Breast epithelium (tissue), 3 donors: ENCODE measurements around the gene TEAD1.

ENCODE experiments used
- POLR2A ChIP-seq: fragments of 450-650 bp; IDR thresholded peaks from one replicate; pipeline ENCODE4 v1.6.1; 2016; ENCODE audit warnings: antibody characterized with exemption, mild to moderate bottlenecking, moderate library complexity
- TF ChIP-seq, protein P1 (sequence below), 3 donors: fragments of 450-650 bp; IDR thresholded peaks; one replicate each; pipeline ENCODE4 v1.5.1; 2016 to 2017; ENCODE audit warnings: antibody characterized with exemption in 3 of 3, mild to moderate bottlenecking in 3 of 3, moderate library complexity in 3 of 3

DNA sequence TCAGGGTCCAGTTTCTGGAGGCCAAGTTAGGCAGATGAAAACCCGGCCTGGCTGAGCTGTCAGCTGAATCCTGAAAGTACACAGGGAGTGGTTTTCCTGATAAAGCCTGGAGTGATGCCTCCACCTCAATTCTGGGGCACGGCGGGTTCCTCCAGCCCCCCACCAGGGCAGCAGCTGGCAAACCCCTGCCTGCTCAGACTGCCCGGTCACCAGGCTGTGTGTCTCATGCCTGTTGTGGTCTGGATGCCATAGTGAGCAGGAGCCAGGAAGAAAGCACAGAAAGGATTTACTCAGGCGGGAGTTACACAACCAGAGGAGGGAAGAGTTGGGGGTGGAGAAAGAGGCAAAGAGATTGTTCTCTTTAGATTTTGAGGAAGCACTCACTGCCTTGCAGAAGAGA, 215.0 kb downstream of the TEAD1 start:
- no peak for TF ChIP-seq POLR2A
- TF ChIP-seq, protein P1, sequence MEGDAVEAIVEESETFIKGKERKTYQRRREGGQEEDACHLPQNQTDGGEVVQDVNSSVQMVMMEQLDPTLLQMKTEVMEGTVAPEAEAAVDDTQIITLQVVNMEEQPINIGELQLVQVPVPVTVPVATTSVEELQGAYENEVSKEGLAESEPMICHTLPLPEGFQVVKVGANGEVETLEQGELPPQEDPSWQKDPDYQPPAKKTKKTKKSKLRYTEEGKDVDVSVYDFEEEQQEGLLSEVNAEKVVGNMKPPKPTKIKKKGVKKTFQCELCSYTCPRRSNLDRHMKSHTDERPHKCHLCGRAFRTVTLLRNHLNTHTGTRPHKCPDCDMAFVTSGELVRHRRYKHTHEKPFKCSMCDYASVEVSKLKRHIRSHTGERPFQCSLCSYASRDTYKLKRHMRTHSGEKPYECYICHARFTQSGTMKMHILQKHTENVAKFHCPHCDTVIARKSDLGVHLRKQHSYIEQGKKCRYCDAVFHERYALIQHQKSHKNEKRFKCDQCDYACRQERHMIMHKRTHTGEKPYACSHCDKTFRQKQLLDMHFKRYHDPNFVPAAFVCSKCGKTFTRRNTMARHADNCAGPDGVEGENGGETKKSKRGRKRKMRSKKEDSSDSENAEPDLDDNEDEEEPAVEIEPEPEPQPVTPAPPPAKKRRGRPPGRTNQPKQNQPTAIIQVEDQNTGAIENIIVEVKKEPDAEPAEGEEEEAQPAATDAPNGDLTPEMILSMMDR (IDR thresholded peaks at IDR 0.05): no peak
